GOT3 (cell line): Measurements from ENCODE around the gene C1orf185.
"Not testable (repeated sequence)": the region's sequence is repeated elsewhere in the genome, so short reads cannot be mapped to it uniquely, and the experiment has no call there.

Experiments used
- DNase-seq: peaks from one replicate; lab custom pipeline; 2025; ENCODE audit warnings: mixed read lengths; lab: John Stamatoyannopoulos, UW

The C1orf185 gene

GRCh38 chr1:51101976-51102375, at the start of gene C1orf185:
TSS of gene C1orf185 (plus strand) at chr1:51102228. CDS start at chr1:51102234, 6 bp downstream.
- DNase-seq: no peak

GRCh38 chr1:51058858-51059257, 43.2 kb upstream of the C1orf185 start:
- no peak for DNase-seq

- DNase-seq: no peak
Measured at GRCh38 chr1:51061231-51061918, 40.7 kb upstream of the C1orf185 start.

GRCh38 chr1:51063121-51063520, 38.9 kb upstream of the C1orf185 start:
- no peak for DNase-seq

GRCh38 chr1:51070011-51070410, 32.0 kb upstream of the C1orf185 start:
- no peak for DNase-seq

- DNase-seq: no peak
Measured at GRCh38 chr1:51070640-51071039, 31.4 kb upstream of the C1orf185 start.

- no peak for DNase-seq
Measured at GRCh38 chr1:51071291-51072042, 30.6 kb upstream of the C1orf185 start.

GRCh38 chr1:51072043-51072439, 30.0 kb upstream of the C1orf185 start:
- no peak for DNase-seq

GRCh38 chr1:51072651-51073050, 29.4 kb upstream of the C1orf185 start:
- DNase-seq: no peak

- DNase-seq: no peak
Measured at GRCh38 chr1:51073456-51073855, 28.6 kb upstream of the C1orf185 start.

GRCh38 chr1:51086496-51087271, 15.3 kb upstream of the C1orf185 start:
- no peak for DNase-seq

- no peak for DNase-seq
Measured at GRCh38 chr1:51088474-51088873, 13.6 kb upstream of the C1orf185 start.

- no peak for DNase-seq
Measured at GRCh38 chr1:51093581-51093980, 8.4 kb upstream of the C1orf185 start.

GRCh38 chr1:51097171-51097570, 4.9 kb upstream of the C1orf185 start:
- no peak for DNase-seq

- DNase-seq: no peak
Measured at GRCh38 chr1:51100264-51100880, 1.7 kb upstream of the C1orf185 start.

GRCh38 chr1:51114137-51114536, 12.1 kb downstream of the C1orf185 start:
- no peak for DNase-seq

- no peak for DNase-seq
Measured at GRCh38 chr1:51115714-51116404, 13.8 kb downstream of the C1orf185 start.

- no peak for DNase-seq
Measured at GRCh38 chr1:51119331-51119730, 17.3 kb downstream of the C1orf185 start.

GRCh38 chr1:51120629-51121028, 18.6 kb downstream of the C1orf185 start:
- DNase-seq: no peak

- not testable (repeated sequence) for DNase-seq
Measured at GRCh38 chr1:51127152-51127551, 25.1 kb downstream of the C1orf185 start.

- no peak for DNase-seq
Measured at GRCh38 chr1:51131185-51131584, 29.2 kb downstream of the C1orf185 start.

GRCh38 chr1:51133045-51133444, 31.0 kb downstream of the C1orf185 start:
- no peak for DNase-seq
